GM12891 (cell line): ENCODE measurements around the gene MSRB1.

Experiments used
- PAX5 ChIP-seq: IDR thresholded peaks from 2 replicates; pipeline ENCODE4 v1.6.1; 2011; ENCODE audit warnings: low read length, moderate library complexity, mild to moderate bottlenecking; ENCODE audit not compliant: insufficient read depth, severe bottlenecking
- POLR2A ChIP-seq: IDR thresholded peaks from 2 replicates; pipeline ENCODE4 v1.6.1; 2011; ENCODE audit warnings: low read depth, low read length, control low read depth
- POLR2AphosphoS5 ChIP-seq: IDR thresholded peaks from 2 replicates; pipeline ENCODE4 v1.6.1; 2011; ENCODE audit warnings: low read depth, low read length, control low read depth
- TAF1 ChIP-seq: IDR thresholded peaks from 2 replicates; pipeline ENCODE4 v1.6.1; 2011; ENCODE audit warnings: low read depth, low read length, control low read depth

GRCh38 chr16:1903845-1904840 is 38.9 kb downstream of the MSRB1 start:
- TF ChIP-seq POLR2A (no peak), TAF1 (no peak), POLR2AphosphoS5 (no peak), PAX5 (no peak)
